PC-3 (cell line): ENCODE data around the gene PLEKHB1. TPM values are rescaled to one million over a fixed set of nuclear protein-coding genes. Genes with fewer than 3 reads are reported as not detected.

ENCODE experiments used
- ATAC-seq: fragments of 200-7000 bp; cut with Tn5 transposase; 2 replicates; pipeline ENCODE4 v1.9.1; 2020; ENCODE audit warnings: mild to moderate bottlenecking, moderate library complexity
- BruUV-seq: library from RNA; stranded (reverse); fragments of 400-500 nt; replicated peaks from 2 replicates; lab custom pipeline; 2021; lab: Mats Ljungman, UMichigan
- CTCF ChIA-PET: fragments of 300-600 bp; sonication (Branson Sonifier 250); formaldehyde crosslinking; loops from one replicate; lab custom pipeline; 2022; ENCODE audit warnings: antibody characterized with exemption; lab: Charles Lee
- POLR2A ChIA-PET: fragments of 300-600 bp; sonication (Branson Sonifier 250); formaldehyde crosslinking; loops from one replicate; lab custom pipeline; 2022; ENCODE audit warnings: antibody characterized with exemption; ENCODE audit not compliant: unreplicated experiment; lab: Charles Lee
- DNase-seq: peaks from one replicate; pipeline ENCODE4 v3.0.0-alpha.2; 2015
- H2AFZ ChIP-seq: fragments of 300-600 bp; sonication (generic); 2 replicates; pipeline ENCODE4 v1.6.0; 2016; ENCODE audit warnings: antibody characterized with exemption, low read length
- H3F3A ChIP-seq: fragments of 300-600 bp; sonication (generic); one replicate; pipeline ENCODE4 v1.6.0; 2017; ENCODE audit warnings: antibody characterized with exemption, low read length, control low read depth, mild to moderate bottlenecking; ENCODE audit not compliant: unreplicated experiment
- H3K27ac ChIP-seq: fragments of 300-600 bp; sonication (generic); 2 replicates; pipeline ENCODE4 v1.5.1; 2016; ENCODE audit warnings: mild to moderate bottlenecking, low read length
- H3K27me3 ChIP-seq: fragments of 300-600 bp; sonication (generic); 2 replicates; pipeline ENCODE4 v1.6.1; 2016; ENCODE audit warnings: low read length, mixed read lengths
- H3K36me3 ChIP-seq: fragments of 300-600 bp; sonication (generic); 2 replicates; pipeline ENCODE4 v1.6.1; 2016; ENCODE audit warnings: low read depth, mixed run types, low read length, mixed read lengths
- H3K4me1 ChIP-seq: fragments of 300-600 bp; sonication (generic); 2 replicates; pipeline ENCODE4 v1.5.1; 2016; ENCODE audit warnings: low read length; ENCODE audit not compliant: insufficient read depth
- H3K4me2 ChIP-seq: fragments of 300-600 bp; sonication (generic); 2 replicates; pipeline ENCODE4 v1.6.0; 2016; ENCODE audit warnings: low read length
- H3K4me3 ChIP-seq: fragments of 300-600 bp; sonication (generic); 2 replicates; pipeline ENCODE4 v1.5.1; 2016; ENCODE audit warnings: mild to moderate bottlenecking, low read length, mixed read lengths
- H3K79me2 ChIP-seq: fragments of 300-600 bp; sonication (generic); 2 replicates; pipeline ENCODE4 v1.6.1; 2017; ENCODE audit warnings: low read length, mixed read lengths
- H3K9ac ChIP-seq: fragments of 300-600 bp; sonication (generic); 2 replicates; pipeline ENCODE4 v1.6.0; 2016; ENCODE audit warnings: mild to moderate bottlenecking, low read length
- H3K9me2 ChIP-seq: fragments of 300-600 bp; sonication (generic); replicated peaks from 2 replicates; pipeline ENCODE4 v1.6.1; 2016; ENCODE audit warnings: mixed run types, low read length, mixed read lengths
- H3K9me3 ChIP-seq: fragments of 300-600 bp; sonication (generic); 2 replicates; pipeline ENCODE4 v1.6.1; 2016; ENCODE audit warnings: low read length, mixed read lengths
- H4K20me1 ChIP-seq: fragments of 300-600 bp; sonication (generic); 2 replicates; pipeline ENCODE4 v1.6.1; 2016; ENCODE audit warnings: low read length, mixed read lengths
- EZH2 ChIP-seq: fragments of 300-600 bp; sonication (generic); IDR thresholded peaks from one replicate; pipeline ENCODE4 v1.6.1; 2017; ENCODE audit warnings: antibody characterized with exemption, mild to moderate bottlenecking, low read length; ENCODE audit not compliant: unreplicated experiment
- EZH2phosphoT487 ChIP-seq: fragments of 300-600 bp; sonication (generic); IDR thresholded peaks from 2 replicates; pipeline ENCODE4 v1.6.1; 2018; ENCODE audit warnings: mild to moderate bottlenecking, antibody characterized with exemption, low read length, borderline replicate concordance
- intact Hi-C: fragments of 100-400 bp; cut with micrococcal nuclease; formaldehyde crosslinking; loops from 2 replicates; pipeline ENCODE4 v1.9.0; 2023
- total RNA-seq: library from RNA; depleted of rRNA; stranded (reverse); fragments of >200 nt; gene quantifications from 2 replicates; pipeline ENCODE4 v1.2.3, GENCODE V29; 2014
- TF ChIP-seq, protein P1 (sequence below): fragments of 300-600 bp; sonication (generic); conservative IDR thresholded peaks from 2 replicates; pipeline ENCODE4 v1.5.1; 2017; ENCODE audit warnings: antibody characterized with exemption, low read depth, mild to moderate bottlenecking, low read length

PLEKHB1 gene
- total RNA-seq, 1 experiment from 2014 or later = 4.6 TPM

DNA sequence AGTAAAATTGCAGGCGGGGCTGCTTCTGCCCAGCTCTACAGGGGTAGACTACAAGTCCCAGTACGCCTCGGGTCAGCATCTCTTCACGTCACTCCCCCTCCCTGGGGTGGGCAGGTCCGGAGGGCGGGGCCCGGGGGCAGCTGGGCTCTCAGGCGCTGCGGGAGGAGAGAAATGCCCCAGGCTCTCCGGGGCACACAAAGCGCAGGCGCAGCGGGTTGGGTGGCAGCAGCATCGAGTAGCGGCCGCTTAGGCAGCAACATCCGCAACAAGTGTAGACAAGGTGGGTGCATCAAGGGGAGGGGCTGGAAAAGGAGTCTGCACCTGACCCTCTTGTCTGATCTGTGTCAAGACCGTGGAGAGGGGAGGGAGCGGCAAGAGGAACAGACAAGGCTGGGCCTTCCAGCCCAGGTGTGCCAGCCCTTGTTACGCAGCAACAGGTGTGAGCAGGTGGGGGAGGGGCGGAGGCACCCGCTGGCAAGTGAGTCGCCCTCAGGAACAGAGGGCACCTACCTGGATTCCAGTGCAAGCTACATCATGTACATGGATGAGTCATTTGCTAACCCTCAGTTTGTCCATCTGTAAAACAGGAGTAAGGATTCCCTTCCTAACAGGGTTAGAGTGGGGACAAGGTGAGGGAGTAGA is 1.2 kb downstream of the PLEKHB1 start:
- peaks cover 5% of the 10 kb centered on the region for H3K4me1 ChIP-seq
- H3K4me2 ChIP-seq = peak overlapping the region; percentile 73
- no peaks in the 10 kb centered on the region for H3F3A ChIP-seq
- DNase-seq (peak; percentile 92), ATAC-seq (peak; percentile 97)
- ChIA-PET CTCF (interaction anchor here (0.7 to 2.0 kb wide), 2 partner anchors 13 to 22 kb away, joined by 3 to 7 read pairs; no protein-coding TSS in a partner anchor), POLR2A (interaction anchor here (0.7 kb wide), 1 partner anchor 1387 kb away, joined by 3 read pairs; no protein-coding TSS in a partner anchor)
- H3K9me2 ChIP-seq = no peaks in the 10 kb centered on the region
- H3K27ac ChIP-seq = no peak overlapping the region
- no peaks in the 10 kb centered on the region for H4K20me1 ChIP-seq
- H3K27me3 ChIP-seq = no peaks in the 10 kb centered on the region
- H2AFZ ChIP-seq = peak overlapping the region; percentile 75
- no TSS peak for BruUV-seq
- TF ChIP-seq EZH2phosphoT487 (no peak), EZH2 (no peak)
- TF ChIP-seq, protein P1, sequence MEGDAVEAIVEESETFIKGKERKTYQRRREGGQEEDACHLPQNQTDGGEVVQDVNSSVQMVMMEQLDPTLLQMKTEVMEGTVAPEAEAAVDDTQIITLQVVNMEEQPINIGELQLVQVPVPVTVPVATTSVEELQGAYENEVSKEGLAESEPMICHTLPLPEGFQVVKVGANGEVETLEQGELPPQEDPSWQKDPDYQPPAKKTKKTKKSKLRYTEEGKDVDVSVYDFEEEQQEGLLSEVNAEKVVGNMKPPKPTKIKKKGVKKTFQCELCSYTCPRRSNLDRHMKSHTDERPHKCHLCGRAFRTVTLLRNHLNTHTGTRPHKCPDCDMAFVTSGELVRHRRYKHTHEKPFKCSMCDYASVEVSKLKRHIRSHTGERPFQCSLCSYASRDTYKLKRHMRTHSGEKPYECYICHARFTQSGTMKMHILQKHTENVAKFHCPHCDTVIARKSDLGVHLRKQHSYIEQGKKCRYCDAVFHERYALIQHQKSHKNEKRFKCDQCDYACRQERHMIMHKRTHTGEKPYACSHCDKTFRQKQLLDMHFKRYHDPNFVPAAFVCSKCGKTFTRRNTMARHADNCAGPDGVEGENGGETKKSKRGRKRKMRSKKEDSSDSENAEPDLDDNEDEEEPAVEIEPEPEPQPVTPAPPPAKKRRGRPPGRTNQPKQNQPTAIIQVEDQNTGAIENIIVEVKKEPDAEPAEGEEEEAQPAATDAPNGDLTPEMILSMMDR = no peak
- H3K4me3 ChIP-seq = peak overlapping the region; percentile 47
- H3K9ac ChIP-seq = no peak overlapping the region
- intact Hi-C loops = no loop called here
- no peaks in the 10 kb centered on the region for H3K36me3 ChIP-seq
- H3K79me2 ChIP-seq = no peaks in the 10 kb centered on the region
- no peaks in the 10 kb centered on the region for H3K9me3 ChIP-seq

DNA sequence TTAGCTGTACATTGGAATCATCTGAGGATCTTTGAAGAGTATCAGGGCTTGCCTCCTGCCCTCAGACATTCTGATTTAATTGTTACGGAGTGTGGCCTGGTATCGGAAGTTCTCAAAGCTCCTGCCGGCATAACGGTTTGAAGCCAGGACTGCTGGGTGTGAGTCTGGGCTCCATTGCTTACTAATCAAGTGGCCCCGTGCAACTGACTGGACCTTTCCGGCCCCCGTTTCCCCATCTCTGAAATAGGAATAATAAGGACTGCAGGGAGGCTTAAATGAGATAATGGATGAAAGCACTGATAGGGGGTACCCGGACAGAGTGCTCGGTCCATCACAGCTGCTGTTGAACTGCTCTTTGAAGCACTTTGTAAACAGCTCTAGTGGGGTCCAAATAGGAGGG is 1.7 kb downstream of the PLEKHB1 start:
- H3F3A ChIP-seq = no peaks in the 10 kb centered on the region
- no peaks in the 10 kb centered on the region for H4K20me1 ChIP-seq
- H3K4me3 ChIP-seq = no peak overlapping the region; the same call in 1 of the 2 replicates
- no peaks in the 10 kb centered on the region for H3K9me3 ChIP-seq
- no TSS peak for BruUV-seq
- H3K4me1 ChIP-seq = peaks cover 5% of the 10 kb centered on the region
- DNase-seq (no peak), ATAC-seq (no peak)
- POLR2A ChIA-PET = no interaction called here
- intact Hi-C loops = no loop called here
- CTCF ChIA-PET = interaction anchor here (0.7 to 2.0 kb wide), 2 partner anchors 13 to 22 kb away, joined by 3 to 7 read pairs; no protein-coding TSS in a partner anchor
- TF ChIP-seq EZH2phosphoT487 = no peak
- TF ChIP-seq, protein P1 = no peak
- TF ChIP-seq EZH2 = no peak
- no peak overlapping the region for H3K9ac ChIP-seq
- H2AFZ ChIP-seq = no peak overlapping the region; the same call in 1 of the 2 replicates
- H3K27ac ChIP-seq = no peak overlapping the region
- H3K4me2 ChIP-seq = peak overlapping the region; percentile 73
- no peaks in the 10 kb centered on the region for H3K9me2 ChIP-seq
- H3K27me3 ChIP-seq = no peaks in the 10 kb centered on the region
- H3K79me2 ChIP-seq = no peaks in the 10 kb centered on the region
- H3K36me3 ChIP-seq = no peaks in the 10 kb centered on the region

DNA sequence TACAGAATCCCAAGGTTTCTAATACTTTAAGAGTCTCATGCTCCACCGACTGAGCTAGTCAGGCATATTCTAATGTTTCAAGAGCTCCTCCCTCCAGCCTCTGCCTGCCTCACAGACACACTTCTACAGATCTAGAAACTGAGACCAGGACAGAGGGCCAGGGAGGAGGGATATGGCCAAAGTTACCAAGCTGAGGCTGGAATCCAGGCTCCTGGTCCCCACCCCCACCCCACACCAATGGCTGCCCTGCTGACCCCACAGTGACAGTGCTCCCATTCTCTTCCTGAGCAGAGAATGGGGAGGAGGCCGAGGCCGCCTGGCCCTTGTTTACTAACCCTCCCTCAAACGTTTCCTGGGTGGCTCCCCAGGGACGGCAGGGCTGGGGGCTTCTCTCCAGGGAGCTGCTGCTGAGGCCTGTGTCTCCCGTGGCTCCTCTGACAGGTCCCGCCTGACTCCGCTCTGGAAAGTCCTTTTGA is 2.2 kb downstream of the PLEKHB1 start:
- Histone ChIP-seq H3K9me2 (no peaks in the 10 kb centered on the region), H3K27me3 (no peaks in the 10 kb centered on the region), H4K20me1 (no peaks in the 10 kb centered on the region), H3K36me3 (no peaks in the 10 kb centered on the region), H3F3A (no peaks in the 10 kb centered on the region), H3K9me3 (no peaks in the 10 kb centered on the region), H3K4me1 (peaks cover 5% of the 10 kb centered on the region), H3K27ac (no peak overlapping the region), H3K9ac (no peak overlapping the region), H3K4me3 (no peak overlapping the region), H3K79me2 (no peaks in the 10 kb centered on the region), H3K4me2 (no peak overlapping the region), H2AFZ (no peak overlapping the region)
- intact Hi-C loops = no loop called here
- no TSS peak for BruUV-seq
- CTCF ChIA-PET = interaction anchor here (0.6 to 2.0 kb wide), 2 partner anchors 12 to 23 kb away, joined by 3 to 7 read pairs; no protein-coding TSS in a partner anchor
- POLR2A ChIA-PET = no interaction called here
- ATAC-seq = no peak
- DNase-seq = no peak
- TF ChIP-seq EZH2phosphoT487 (no peak), EZH2 (no peak)
- TF ChIP-seq, protein P1 = no peak
